K562 (cell line): ENCODE results near the gene NUP133. TPM values are rescaled to one million over a fixed set of nuclear protein-coding genes. Genes with fewer than 3 reads are reported as not detected.

ENCODE experiments used
- ATAC-seq: fragments of 200-7000 bp; cut with Tn5 transposase; 3 replicates; pipeline ENCODE4 v1.9.1; 2020; ENCODE audit warnings: moderate library complexity
- BruUV-seq: library from RNA; stranded (reverse); fragments of 400-500 nt; replicated peaks from 2 replicates; lab custom pipeline; 2021; lab: Mats Ljungman, UMichigan
- CTCF ChIA-PET: fragments of 300-600 bp; formaldehyde crosslinking; extraction: SDS; loops from one replicate; lab custom pipeline; 2021; ENCODE audit warnings: low intra/inter-chr PET ratio; lab: Yijun Ruan, JAX
- POLR2A ChIA-PET: fragments of 300-600, 350-650 bp; sonication (Branson Sonifier 250); formaldehyde crosslinking; extraction: SDS; loops from one replicate; lab custom pipeline; 2021; ENCODE audit warnings: antibody characterized with exemption, inconsistent platforms; lab: Yijun Ruan, JAX
- DNase-seq, 4 experiments: peaks; one replicate each; pipeline versions ENCODE4 v3.0.0 to v3.0.0-alpha.2; 2011 to 2018; ENCODE audit warnings: low spot score in 3 of 4, mixed read lengths in 3 of 4; ENCODE audit errors: extremely low read depth in 1 of 4
- FAIRE-seq: peaks from 2 replicates; lab custom pipeline; 2011; peaks lifted over from hg19 to GRCh38; lab: Jason Lieb, UNC
- H2AFZ ChIP-seq: 2 replicates; pipeline ENCODE4 v1.6.0; 2011; ENCODE audit warnings: low read depth, low read length, control low read depth, inconsistent platforms
- H3K27ac ChIP-seq: fragments of 200-600 bp; 3 replicates; pipeline ENCODE4 v1.8.0; 2011; ENCODE audit warnings: low read depth, mild to moderate bottlenecking, control low read depth, inconsistent platforms, low read length, moderate library complexity, mixed read lengths; ENCODE audit errors: extremely low read depth
- H3K27me3 ChIP-seq, 2 experiments: fragments of 300-600 bp in 1 of 2; 2 replicates in 1 of 2; 3 replicates in 1 of 2; pipeline versions ENCODE4 v1.6.0 to v1.8.0; 2011; ENCODE audit warnings: inconsistent platforms in 2 of 2, low read length in 2 of 2, mild to moderate bottlenecking in 1 of 2, mixed read lengths in 1 of 2, moderate library complexity in 1 of 2; ENCODE audit not compliant: control insufficient read depth in 2 of 2, insufficient read depth in 2 of 2
- H3K36me3 ChIP-seq: fragments of 300-600 bp; 3 replicates; pipeline ENCODE4 v1.8.0; 2011; ENCODE audit warnings: mild to moderate bottlenecking, low read length, inconsistent platforms; ENCODE audit not compliant: control insufficient read depth, insufficient read depth
- H3K4me1 ChIP-seq, 2 experiments: fragments of 200-600 bp in 1 of 2; replicated peaks in 1 of 2; 2 replicates in 1 of 2; 3 replicates in 1 of 2; pipeline versions ENCODE4 v1.5.1 to v1.8.0; 2011; ENCODE audit warnings: inconsistent platforms in 2 of 2, low read length in 2 of 2, mild to moderate bottlenecking in 1 of 2, mixed read lengths in 1 of 2, moderate library complexity in 1 of 2; ENCODE audit not compliant: control insufficient read depth in 2 of 2, insufficient read depth in 2 of 2
- H3K4me2 ChIP-seq: 2 replicates; pipeline ENCODE4 v1.6.1; 2011; ENCODE audit warnings: low read length, control low read depth, inconsistent platforms, mixed read lengths; ENCODE audit not compliant: insufficient read depth
- H3K4me3 ChIP-seq: fragments of 200-600 bp; sonication (generic), shearing (Covaris generic); 2 replicates; pipeline ENCODE4 v1.5.1; 2016; ENCODE audit warnings: control low read depth, inconsistent platforms
- H3K79me2 ChIP-seq: fragments of 200-600 bp; 3 replicates; pipeline ENCODE4 v1.8.0; 2011; ENCODE audit warnings: low read length, inconsistent platforms; ENCODE audit not compliant: control insufficient read depth, insufficient read depth
- H3K9ac ChIP-seq, 2 experiments: 2 replicates each; pipeline versions ENCODE4 v1.6.0 to v1.6.1; 2011; ENCODE audit warnings: low read depth in 2 of 2, low read length in 2 of 2, control low read depth in 1 of 2, inconsistent platforms in 1 of 2, mild to moderate bottlenecking in 1 of 2, mixed read lengths in 1 of 2; ENCODE audit not compliant: insufficient read depth in 1 of 2
- H3K9me1 ChIP-seq: one replicate; pipeline ENCODE4 v1.6.0; 2011; ENCODE audit warnings: inconsistent platforms, mild to moderate bottlenecking, low read length, moderate library complexity; ENCODE audit not compliant: control insufficient read depth, insufficient read depth
- H3K9me3 ChIP-seq: replicated peaks from 2 replicates; pipeline ENCODE4 v1.5.1; 2011; ENCODE audit warnings: low read depth, low read length, inconsistent platforms; ENCODE audit not compliant: control insufficient read depth, insufficient read depth
- H4K20me1 ChIP-seq: replicated peaks from 2 replicates; pipeline ENCODE4 v1.6.1; 2011; ENCODE audit warnings: low read length, inconsistent platforms, mixed read lengths; ENCODE audit not compliant: control insufficient read depth, insufficient read depth
- CHD2 ChIP-seq: IDR thresholded peaks from 2 replicates; pipeline ENCODE4 v1.6.1; 2011; ENCODE audit warnings: low read depth, low read length
- CREM ChIP-seq: IDR thresholded peaks from 2 replicates; pipeline ENCODE4 v1.6.1; 2014; ENCODE audit warnings: antibody characterized with exemption, low read depth
- TEAD4 ChIP-seq, 2 experiments: sonication (generic) in 1 of 2; formaldehyde crosslinking in 1 of 2; IDR thresholded peaks; 2 replicates each; pipeline versions ENCODE4 v1.6.1 to v1.8.0; 2012 to 2022; ENCODE audit warnings: borderline replicate concordance in 1 of 2, inconsistent platforms in 1 of 2, low read length in 1 of 2, mild to moderate bottlenecking in 1 of 2, missing genetic modification reagents in 1 of 2
- ZNF184 ChIP-seq: sonication (generic); formaldehyde crosslinking; IDR thresholded peaks from 2 replicates; pipeline ENCODE4 v1.5.0; 2020; ENCODE audit warnings: missing genetic modification reagents
- WGBS: fragments of 100-300 bp; shearing (Covaris generic); methylation state at CpG from one replicate; pipeline ENCODE4 v1.1.6; 2016; ENCODE audit warnings: low coverage, mixed read lengths; ENCODE audit not compliant: insufficient coverage; ENCODE audit errors: missing lambda C conversion rate; 5-methylcytosine and 5-hydroxymethylcytosine counted together
- in situ Hi-C: fragments of 300-500 bp; cut with MboI; formaldehyde crosslinking; loops from 4 replicates; pipeline ENCODE4 v1.15.0; 2018; ENCODE audit warnings: inconsistent platforms, mixed read lengths
- intact Hi-C: fragments of 100-400 bp; cut with micrococcal nuclease; formaldehyde crosslinking; loops from 2 replicates; pipeline ENCODE4 v1.14.2; 2022
- polyA plus RNA-seq, 8 experiments: library from polyadenylated mRNA; depleted of rRNA in 4 of 8; stranded (reverse) in 5 of 8; unstranded in 3 of 8; fragments of >200 nt; fragmentation: Nextera tagmentation in 2 of 8; fragmentation: Illumina TruSeq in 1 of 8; extraction: Ambion mirVana in 2 of 8; extraction: Trizol in 1 of 8; gene quantifications; 2 replicates each; pipeline versions ENCODE4 v1.2.1 to v1.2.3, GENCODE V29; 2011 to 2014; ENCODE audit warnings: inconsistent platforms in 1 of 8, missing spikeins in 1 of 8
- total RNA-seq, 7 experiments: library from RNA; depleted of rRNA in 6 of 7; stranded (reverse); fragments of >200 nt in 6 of 7; fragmentation: Illumina TruSeq in 2 of 7; extraction: Trizol in 2 of 7; gene quantifications; 2 replicates each; pipeline versions ENCODE4 v1.2.1 to v1.2.3, GENCODE V29; 2011 to 2021; ENCODE audit warnings: low replicate concordance in 1 of 7
- TF ChIP-seq, protein P1 (sequence below): fragments of 200-800 bp; sonication (Bioruptor generic); IDR thresholded peaks from 2 replicates; pipeline ENCODE4 v1.6.1; 2017; ENCODE audit warnings: missing genetic modification characterization, missing compliant biosample characterization

The NUP133 gene
- total and polyA plus RNA-seq, 9 of the 15 experiments (the other 6 are each of a cell fraction or from before 2014, with no cell fraction given): 21.7 to 85.1 (median 61.3) TPM

DNA sequence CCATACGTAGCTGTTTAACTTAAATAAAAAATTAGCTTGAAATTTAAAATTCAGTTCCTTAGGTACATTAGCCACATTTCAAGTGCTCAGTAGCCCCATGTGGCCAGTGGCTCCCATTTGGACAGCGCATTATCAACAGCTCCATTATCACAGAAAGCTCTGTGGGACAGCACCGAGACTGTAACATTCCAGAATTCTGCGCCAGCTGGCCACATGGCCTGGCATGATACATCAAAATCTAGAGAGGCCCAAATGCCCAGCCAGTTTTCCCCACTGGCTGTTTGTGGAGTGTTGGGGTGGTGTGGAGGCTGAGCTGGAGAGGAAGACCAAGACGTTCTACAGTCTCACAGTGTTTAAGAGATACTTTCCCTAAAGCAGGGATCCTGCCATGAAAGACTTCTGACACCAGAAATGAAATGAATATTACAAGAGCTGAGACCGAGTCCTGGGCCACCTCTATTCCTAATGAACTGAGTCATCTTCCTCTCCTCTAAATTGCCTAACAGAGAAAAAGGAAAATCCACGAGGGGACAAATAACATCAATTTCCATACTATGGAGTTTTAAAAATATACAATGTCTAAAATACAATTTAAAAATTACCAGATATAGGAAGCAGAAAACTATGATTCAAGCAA lies 47.0 kb downstream of the NUP133 start (continued):
- TF ChIP-seq, protein P1, sequence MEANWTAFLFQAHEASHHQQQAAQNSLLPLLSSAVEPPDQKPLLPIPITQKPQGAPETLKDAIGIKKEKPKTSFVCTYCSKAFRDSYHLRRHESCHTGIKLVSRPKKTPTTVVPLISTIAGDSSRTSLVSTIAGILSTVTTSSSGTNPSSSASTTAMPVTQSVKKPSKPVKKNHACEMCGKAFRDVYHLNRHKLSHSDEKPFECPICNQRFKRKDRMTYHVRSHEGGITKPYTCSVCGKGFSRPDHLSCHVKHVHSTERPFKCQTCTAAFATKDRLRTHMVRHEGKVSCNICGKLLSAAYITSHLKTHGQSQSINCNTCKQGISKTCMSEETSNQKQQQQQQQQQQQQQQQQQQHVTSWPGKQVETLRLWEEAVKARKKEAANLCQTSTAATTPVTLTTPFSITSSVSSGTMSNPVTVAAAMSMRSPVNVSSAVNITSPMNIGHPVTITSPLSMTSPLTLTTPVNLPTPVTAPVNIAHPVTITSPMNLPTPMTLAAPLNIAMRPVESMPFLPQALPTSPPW (CRISPR knock-in tag): no peak
- no peak for TF ChIP-seq TEAD4 (IDR thresholded peaks at IDR 0.05; ENCODE audit: low read length)
- no peak for TF ChIP-seq TEAD4 (CRISPR knock-in tag; IDR thresholded peaks at IDR 0.05; ENCODE audit: borderline replicate concordance)
- TF ChIP-seq CREM: no peak
- TF ChIP-seq, all 486 proteins: peak for 0

DNA sequence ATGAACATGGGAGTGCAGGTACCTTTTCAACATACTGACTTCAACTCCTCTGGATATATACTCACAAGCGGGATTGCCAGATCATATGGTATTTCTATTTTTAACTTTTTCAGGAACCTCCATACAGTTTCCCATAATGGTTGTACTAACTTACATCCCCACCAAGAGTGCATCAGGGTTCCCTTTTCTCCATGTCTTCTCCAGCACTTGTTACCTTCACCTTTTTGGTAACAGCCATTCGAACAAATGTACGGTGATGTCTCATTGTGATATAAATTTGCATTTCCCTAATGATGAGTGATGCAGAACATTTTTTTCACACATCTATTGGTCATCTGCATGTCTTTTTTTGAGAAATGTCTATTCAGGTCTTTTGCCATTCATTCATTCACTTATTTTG lies 48.3 kb downstream of the NUP133 start:
- in situ Hi-C loops (no loop called here), intact Hi-C loops (no loop called here)
- Histone ChIP-seq H3K27me3 (no peaks in the 10 kb centered on the region), H3K4me1 (no peaks in the 10 kb centered on the region)
- TF ChIP-seq CHD2: no peak
- TF ChIP-seq ZNF184 (CRISPR knock-in tag): 0 out of 2 replicates have a peak, but pooled peaks have one; percentile 37
- TF ChIP-seq, all 486 proteins: peak for 1
- Histone ChIP-seq H3K79me2 (no peaks in the 10 kb centered on the region), H3K27ac (no peak overlapping the region), H4K20me1 (no peaks in the 10 kb centered on the region), H3K9ac (no peak overlapping the region), H3K9me1 (no peaks in the 10 kb centered on the region), H2AFZ (no peak overlapping the region), H3K4me2 (no peak overlapping the region), H3K9me3 (no peaks in the 10 kb centered on the region), H3K36me3 (peaks cover 92% of the 10 kb centered on the region), H3K4me3 (no peak overlapping the region)
- POLR2A ChIA-PET: no interaction called here
- CTCF ChIA-PET: no interaction called here
- no peak for DNase-seq
- 97% methylated on average over 3 of the region's 3 CpGs for WGBS
- no peak for ATAC-seq
- no peak for FAIRE-seq
- BruUV-seq: no TSS peak
